Activated T-cell treated with anti-CD3 and anti-CD28 coated beads, Interleukin-2, amount 50 U/mL, for 1 hour (primary cell): Measurements from ENCODE around the gene HPS4.
"Not testable (repeated sequence)": the region's sequence is repeated elsewhere in the genome, so short reads cannot be mapped to it uniquely, and the experiment has no call there.

Experiments used
- DNase-seq: peaks from one replicate; pipeline ENCODE4 v3.0.0-alpha.2; 2020

The HPS4 gene

DNA sequence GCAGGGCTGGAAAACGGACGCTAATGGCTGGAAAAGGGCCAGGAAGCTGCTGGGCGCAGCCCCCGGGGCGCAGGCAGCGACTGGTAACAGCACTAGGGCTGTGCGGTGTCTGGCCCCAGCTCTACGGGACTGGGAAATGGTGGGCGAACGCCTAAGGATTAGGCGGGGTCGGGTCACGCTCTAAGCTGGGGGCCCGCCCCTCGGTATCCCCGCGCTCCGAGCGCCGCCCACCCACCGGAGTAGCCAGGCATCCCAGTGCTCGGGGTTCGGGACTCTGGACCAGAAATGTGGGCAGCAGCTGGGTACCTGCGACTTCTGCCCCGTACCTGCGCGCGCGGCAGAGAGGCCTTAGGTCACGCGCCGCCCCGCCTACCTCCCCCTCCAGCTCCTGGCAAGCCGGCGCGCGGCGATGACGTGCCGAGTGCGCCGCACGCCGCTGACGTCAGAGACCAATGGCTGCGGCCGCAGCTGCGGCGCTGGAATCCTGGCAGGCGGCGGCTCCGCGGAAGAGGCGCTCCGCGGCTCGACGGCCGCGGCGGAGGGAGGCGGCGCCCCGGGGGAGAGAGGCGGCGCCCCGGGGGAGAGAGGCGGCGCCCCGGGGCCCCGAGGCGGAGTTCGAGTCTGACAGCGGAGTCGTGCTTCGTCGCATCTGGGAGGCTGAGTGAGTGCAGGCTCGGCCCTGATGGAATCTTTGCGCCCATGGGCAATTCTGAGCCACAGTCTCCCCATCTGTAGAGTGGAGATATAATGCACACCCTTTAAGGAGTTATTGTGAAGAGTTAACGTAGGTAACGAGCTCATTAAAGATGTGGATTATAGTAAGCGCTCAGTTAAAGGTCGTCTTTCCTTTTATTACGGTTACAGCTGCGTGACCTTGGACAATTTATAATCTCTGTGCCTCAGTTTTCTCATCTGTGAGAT, at the start of gene HPS4, which contains the start of gene SRRD:
TSS of gene HPS4 (minus strand) at position 345 of the 921 bp plus-strand sequence. CDS start 2,021 bp downstream, outside the sequence.
TSS of gene SRRD (plus strand) at position 439 of the 921 bp plus-strand sequence. CDS start at position 453, 14 bp downstream.
- peak; percentile 97 for DNase-seq

DNA sequence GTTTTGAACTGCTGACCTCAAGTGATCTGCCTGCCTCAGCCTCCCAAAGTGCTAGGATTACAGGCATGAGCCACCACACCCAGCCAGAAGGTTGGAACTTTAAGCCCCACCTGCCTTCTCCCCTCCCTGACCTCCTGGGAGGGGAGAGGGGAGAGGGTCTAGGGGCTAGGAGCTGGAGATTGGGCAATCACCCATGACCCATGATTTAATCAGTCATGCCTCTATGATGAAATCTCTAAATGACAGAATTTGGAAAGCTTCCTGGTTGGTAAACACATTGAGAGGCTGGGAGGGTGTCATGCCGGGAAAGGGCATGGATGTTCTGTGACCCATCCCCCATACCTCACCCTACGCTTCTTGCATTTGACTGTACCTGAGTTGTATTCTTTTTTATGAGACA, 45.8 kb upstream of the HPS4 start:
- no peak for DNase-seq

DNA sequence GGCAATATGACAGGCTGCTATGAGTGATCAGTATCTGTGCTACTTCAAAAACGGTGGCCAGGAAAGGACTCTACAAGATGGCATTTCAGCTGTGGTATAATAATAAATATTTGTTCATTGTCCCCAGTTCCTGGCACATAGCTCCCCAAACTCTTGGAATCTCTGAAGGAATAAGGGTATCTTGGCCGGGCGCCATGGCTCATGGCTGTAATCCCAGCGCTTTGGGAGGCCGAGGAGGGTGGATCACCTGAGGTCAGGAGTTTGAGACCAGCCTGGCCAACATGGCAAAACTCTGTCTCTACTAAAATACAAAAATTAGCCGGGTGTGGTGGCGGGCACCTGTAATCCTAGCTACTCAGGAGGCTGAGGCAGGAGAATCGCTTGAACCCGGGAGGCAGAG, 44.9 kb upstream of the HPS4 start:
- not testable (repeated sequence) for DNase-seq

DNA sequence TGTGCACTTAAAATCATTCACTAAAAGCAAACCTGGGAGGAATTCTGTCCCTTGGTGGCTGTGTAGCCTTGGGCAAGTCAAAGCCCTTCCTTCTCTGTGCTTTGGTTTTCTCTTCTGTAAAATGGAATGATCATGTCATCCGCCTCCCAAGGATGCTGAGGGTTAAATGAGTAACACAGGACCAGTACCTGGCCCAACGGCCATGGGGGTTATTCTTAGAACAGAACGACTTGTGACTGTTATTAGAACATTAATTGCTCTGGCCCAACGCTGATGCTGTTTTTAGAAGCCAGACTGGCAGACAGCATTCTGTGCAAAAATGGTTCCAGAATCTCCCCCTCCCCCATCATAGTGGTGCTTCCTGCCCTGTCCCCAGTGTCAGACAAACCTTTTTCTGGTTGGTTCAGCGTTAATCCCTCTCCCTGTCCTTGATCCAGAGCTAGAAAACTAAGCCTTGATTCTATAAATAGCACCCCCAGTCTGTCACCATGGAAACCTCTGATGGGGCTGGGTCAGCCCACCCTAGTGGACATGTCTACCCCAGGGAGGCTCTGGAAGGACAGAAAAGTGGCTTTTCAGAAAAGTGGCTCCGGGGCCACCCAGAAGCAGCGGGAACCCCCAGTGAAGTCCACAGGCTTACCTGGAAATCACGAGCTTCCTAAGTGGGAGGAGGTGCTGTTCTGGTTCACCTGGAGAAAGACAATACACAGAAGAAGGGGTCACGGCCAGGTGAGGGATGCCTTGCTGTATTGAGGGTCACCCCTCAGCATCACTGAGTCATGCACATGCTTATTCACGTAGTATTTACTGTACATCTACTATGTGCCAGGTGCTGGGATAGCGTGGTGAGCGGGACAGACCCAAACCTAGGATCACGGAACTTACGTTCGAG, 44.2 kb upstream of the HPS4 start:
- DNase-seq, result no peak

DNA sequence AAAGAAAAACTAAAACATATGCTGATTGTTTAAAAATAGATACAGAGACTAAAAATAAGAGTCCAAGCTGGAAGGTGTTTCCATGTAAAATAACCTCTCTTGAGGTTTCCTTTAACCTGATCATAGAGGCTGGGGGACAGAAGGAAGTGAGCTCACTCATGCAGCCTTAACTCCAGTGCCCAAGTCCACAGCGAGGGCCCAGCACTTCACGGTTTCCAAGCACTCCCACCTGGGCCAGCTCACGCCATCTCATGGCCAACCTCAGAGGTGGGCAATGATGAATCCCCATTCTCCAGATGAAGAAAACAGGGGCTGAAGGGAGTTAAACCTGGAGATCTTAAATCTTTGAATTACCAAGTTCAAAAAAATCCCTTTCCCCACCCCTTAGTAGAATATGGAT, 43.6 kb upstream of the HPS4 start:
- DNase-seq, result no peak

DNA sequence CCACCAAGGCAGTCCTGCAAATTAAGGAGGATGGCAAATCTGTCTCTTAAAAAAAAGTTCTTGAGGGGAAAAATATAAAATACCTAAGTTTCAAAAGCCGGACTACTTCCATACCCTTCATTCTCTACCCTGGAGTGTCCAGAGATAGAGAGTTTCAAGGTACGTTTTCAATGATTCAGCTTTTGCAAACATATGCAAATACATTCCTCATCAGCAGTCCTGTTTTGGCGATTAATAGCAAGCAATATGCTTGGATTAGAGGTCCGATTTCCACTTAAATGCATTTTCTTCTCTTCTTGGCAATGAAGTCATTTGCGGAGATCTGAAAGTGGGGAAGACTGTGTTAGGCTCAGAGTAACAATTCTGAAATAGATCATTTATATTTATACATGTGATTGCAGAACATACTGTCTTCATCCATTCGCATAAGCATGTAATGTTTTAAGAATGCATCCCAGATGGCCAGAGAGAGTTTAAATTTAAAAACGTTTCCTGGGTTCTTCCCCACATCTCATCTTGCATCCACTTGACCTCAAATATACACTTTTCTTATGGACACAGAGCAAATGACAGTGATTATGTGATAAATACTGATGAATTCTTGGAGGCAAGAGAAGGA, 42.5 kb upstream of the HPS4 start:
- no peak for DNase-seq

DNA sequence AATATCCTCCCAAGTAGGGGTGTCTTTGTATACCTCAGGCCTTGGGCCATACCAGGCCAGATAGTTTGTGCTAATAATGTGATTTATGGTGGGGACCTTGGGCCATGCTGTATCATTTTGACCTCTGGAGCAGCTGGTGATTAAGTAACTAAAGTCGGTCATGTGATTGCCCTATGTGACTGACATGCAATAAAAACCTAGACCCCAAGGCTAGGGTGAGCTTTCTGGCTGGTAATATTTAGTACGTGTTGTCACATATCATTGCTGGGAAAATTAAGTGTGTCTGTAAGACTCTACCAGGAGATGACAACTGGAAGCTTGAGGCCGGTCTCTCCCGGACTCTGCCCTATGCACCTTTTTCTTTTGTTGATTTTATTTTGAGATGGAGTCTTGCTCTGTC, 41.3 kb upstream of the HPS4 start:
- DNase-seq, result no peak

DNA sequence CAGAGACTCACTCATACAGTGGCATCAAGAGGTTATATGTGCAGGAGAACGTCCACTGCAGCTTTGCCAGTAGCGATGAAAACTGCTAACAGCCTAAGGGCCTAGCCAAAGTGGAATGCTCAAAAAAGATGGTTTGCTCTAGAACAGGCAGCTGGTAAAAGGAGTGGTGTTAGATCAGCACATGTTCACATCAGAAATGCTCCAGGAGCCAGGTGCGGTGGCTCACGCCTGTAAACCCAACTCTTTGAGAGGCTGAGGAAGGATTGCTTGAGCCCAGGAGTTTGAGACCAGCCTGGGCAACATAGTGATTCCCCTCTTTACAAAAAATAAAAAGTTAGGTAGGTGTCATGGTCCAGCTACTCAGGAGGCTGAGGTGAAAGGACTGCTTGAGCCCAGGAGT, 39.0 kb upstream of the HPS4 start:
- DNase-seq, result no peak

DNA sequence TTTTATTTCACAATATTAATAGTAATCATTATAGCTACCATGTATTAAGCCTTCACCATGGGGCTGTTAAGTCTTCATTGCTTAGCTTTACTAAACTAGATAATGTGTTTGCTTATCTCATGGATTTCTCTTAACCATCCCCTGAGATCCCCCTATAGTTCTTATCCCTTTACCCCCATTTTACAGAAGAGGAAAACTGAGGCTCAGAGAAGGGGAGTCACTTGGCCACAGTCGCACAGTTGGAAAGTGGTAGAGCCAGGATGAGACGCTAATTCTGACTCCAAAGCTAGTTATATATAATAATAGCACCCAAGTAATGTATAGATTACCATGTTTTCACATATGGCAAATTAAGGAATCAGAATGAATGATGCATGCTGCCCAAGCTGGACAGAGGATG, 38.4 kb upstream of the HPS4 start:
- no peak for DNase-seq

DNA sequence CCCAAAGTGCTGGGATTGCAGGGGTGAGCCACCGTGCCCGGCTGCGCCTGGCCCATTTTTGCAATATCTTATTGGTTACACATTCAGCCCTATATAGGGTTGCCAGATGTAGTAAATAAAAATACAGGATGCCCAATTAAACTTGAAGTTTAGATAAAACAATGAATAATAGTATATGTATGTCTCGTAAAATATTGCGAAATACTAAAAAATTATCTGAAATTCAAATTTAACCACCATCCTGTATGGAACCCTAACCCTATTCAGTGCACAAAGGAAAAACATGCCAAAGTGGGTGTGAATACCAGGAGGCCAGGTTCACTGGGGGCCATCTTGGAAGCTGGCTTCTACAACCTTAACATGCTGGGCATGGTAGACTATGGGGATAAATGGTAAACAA, 33.8 kb upstream of the HPS4 start:
- no peak for DNase-seq

DNA sequence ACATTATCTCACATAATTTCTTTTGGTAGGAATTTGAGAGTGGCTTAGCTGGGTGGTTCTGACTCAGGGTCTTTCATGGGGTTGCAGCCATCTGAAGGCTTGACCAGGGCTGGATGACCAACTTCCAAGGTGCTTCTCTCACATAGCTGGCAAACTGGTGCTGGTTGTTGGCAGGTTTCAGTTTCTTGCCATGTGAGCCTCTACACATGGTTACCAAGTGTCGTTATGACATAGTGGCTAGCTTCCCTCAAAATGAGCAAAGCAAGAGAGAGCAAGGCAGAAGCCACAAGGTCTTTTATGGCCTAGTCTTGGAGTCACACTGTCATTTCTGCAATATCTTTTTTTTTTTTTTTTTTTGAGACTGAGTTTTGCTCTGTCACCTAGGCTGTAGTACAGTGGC, 32.9 kb upstream of the HPS4 start:
- DNase-seq, result no peak

DNA sequence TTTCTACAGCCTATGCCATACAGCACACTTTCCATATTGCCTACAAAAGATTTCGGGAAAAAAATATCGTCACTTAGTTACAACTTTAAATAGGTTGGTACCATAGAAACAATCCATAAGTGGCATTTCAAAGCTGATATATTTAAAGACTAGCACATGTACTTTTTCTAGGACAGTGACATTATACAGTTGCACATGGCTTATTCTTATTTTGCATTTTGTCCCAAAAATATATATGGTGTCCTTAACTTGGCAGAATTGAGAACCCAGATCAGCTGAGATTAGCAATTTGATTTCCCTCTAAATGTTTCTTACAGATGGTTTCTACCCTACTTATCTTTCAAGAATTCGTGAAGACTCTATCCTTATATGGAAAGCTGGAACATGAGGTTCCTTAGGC, 32.3 kb upstream of the HPS4 start:
- DNase-seq, result no peak

DNA sequence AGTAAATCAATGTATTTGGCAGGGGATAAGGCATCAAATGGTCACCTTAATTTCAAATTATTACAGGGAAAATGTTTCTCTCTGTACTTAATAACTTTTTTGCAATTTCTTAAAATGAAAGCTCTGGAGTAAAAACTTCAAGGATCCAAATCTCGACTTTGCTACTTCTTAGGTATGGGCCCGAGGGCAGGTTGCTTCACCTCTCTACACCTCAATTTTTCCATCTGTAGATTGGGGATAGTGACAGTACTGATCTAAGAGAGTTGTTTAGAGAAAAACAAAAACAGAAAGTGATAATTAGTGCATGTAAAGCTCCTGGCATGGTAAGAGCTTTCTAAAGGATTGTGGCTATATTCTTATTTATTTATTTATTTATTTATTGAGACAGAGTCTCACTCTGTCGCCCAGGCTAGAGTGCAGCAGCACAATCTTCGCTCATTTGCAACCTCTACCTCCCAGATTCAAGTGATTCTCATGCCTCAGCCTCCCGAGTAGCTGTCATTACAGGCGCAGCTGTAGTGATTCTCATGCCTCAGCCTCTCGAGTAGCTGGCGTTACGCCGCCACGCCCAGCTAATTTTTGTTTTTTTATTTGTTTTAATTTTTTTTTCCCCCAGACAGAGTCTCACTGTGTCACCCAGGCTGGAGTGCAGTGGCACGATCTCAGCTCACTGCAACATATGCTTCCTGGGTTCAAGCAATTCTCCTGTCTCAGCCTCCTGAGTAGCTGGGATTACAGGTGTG, 31.0 kb upstream of the HPS4 start:
- no peak for DNase-seq

DNA sequence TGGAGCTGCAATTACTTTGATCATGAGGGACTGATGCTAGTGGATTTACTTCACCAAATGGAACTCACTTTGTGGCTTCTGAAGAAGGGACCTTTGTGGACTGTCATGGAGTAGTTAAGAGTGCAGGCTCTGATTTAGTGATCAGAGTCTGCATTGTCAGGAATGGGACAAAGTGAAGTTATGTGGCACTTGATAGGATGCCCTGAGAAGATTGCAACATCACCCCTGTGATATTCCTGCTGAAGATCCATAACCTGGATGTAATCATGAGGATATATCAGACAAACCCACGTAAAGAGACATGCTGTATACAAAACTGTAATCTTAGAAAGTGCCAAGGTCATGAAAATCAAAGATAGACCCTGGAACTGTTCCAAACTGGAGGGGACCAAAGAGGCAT, 30.3 kb upstream of the HPS4 start:
- DNase-seq, result no peak

DNA sequence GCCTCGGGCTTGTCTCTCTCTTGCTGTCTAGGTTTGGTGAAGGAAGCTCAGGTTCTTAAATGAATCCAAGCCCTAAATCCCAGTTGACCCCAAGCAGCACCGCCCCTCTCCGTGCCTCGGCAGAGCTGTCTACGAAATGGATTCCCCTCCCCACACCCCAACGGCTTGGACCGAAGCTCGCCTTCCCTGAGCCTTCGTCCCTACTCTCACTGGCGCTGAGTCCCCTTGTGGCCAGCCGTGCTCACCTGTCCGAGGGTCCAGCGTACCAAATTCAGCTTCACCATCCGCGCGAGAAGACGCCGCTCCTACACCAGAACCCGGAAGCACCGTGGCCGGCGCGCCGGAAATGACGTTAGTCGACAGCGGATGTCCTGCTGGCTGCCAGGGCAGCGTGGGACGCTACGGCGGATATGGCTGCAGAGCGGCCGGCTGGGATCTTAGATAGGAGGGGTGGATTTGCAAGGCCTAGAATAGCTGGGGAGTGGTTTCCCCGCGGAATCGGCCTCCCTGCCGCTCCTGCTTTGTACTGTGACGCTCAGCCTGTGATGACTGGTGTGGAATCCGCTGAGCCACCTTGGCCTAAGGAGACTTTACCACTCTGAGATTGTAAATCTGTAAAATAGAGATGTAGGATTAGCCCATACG, 28.7 kb upstream of the HPS4 start, which contains the start of gene TFIP11:
TSS of gene TFIP11 (minus strand) at position 325 of the 645 bp plus-strand sequence. CDS start 2,201 bp downstream, outside the sequence.
- peak; percentile 89 for DNase-seq

DNA sequence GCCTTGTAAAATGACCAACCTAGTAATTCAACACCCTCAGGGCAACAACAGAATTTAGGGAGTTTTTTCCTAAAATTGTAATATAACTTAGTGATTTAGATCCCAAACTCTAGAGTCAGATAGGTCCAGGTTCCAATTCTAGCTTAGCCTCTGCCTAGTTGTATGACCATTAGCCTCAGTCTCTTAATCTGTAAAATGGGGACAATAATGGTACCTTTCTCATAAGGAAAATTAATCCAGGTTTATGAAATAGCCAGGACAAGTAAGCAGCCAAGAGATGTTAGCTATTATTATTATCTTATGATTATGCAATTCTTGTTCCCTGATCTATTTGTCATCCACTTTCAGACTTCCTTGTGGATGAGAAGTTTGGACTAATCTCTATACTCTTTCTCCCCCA, 24.6 kb upstream of the HPS4 start:
- DNase-seq, result no peak

DNA sequence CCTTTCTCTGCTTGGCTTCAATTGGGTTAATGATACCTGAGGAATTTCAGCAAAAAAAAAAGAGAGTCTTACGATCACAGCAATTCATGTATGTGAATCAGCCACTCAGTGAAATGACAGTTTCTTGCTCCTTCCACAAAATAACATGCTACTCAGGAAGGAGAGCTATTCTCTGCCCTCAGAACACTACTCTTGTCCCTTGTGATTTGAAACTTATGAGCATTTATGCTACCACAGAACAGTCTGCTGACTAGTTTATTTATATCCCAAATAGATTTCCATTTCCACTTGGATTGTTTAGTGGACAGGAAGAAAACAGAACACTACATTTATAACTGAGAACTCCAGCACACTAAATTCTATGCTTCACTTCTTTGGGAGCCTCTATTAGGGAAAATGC, 20.2 kb upstream of the HPS4 start:
- DNase-seq, result no peak

DNA sequence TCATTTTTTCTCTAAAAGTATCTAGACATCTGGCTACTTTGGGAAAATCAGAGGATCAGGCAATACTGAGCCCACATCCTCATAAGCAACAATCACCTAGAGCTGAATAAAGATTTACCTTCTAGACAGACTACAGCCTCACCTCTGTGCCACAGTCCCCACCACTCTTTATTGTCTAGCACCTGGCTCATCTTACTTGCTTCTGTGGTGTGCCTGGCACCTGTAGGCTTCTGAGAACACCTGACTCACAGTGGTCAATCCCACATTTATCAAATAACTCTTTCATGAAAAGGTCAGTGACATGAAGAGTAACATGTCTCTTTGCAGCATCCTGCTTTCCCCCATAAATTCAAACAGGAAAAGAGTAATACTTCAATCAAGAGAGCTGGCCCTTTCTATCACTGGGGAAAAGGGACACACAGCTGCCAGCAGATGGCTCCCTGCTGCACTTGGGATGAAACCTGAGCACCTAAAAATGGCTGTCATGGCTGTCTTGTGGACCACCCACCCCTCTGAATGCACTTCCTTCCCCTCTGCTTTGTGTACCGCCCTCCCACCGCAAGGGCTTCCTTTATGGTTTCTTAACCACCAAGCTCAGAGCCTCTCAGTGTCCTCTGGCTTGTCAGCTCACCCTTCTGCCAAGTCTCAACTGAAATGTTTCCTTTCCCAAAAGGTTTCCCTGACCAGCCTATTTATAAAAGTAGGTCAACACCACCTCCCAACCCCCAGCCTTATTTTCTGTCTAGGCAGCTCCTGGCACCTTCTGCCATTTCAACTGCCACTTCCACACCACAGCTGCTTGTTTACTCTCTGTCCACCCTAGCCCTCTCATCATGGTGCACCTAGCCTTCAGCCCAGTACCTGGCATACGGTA, 19.3 kb upstream of the HPS4 start:
- peak; percentile 54 for DNase-seq

DNA sequence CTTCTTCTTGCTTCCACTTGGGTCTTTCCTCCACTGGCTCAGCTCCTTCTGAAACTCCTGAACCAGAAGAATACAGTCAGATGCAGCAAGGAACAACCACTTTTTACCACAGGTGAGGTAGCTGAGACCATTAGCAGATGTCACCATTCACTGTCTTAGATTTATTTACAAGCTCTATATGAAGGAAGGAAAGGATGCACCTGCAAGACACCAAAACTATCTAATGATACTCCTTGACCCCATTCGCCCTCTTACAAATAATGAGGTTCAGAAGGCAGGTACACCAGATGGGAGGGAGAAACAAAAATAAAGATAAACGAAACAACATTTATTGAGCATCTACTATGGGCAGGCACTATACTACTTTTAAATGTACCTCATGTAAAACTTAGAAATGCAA, 18.4 kb upstream of the HPS4 start:
- no peak for DNase-seq

DNA sequence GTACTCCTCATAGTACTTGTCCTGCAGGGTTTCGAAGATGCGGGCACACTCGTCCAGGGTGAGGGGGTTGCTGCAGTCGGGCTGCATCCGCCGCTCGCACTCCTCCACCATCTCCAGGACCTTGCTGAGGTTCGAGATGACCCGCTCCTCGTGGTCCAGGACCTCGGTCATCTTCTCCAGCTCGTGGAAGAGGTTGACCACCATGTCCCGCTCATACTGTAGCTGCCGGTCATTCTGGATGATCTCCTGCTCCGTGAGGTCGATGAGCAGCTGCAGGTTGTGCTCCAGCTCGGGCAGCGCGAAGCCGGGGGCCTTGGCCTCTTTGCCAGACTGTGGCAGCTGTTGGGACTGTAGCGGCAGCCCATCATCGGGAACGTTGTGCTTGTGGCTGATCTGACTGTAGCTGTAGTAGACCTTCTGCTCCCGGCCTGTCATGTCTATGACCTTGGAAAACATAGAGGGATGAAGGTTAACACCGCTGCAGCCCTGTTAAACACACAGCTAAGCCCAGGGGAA, 15.7 kb upstream of the HPS4 start:
- no peak for DNase-seq

DNA sequence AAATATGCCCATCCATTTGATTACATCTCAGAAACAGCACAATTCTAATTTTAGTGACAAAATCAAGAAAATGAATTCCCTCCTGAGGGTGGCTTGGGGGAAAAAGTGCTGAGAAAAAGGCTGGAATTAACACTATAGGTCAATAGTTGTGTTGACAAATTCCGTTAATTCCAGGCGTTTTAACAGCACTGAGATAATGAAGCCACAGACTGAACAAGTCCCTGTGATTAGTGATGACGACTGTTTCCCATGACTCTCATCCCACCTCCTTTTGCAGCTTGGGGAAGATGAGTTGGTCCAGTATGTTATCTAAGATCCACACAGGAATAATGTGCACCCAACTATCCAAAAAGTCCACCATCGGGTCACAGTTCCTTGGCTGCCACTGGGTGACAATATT, 12.9 kb upstream of the HPS4 start:
- DNase-seq, result no peak
